ENCODE measurements around the gene MBLAC1. TPM values are rescaled to one million over a fixed set of nuclear protein-coding genes. Genes with fewer than 3 reads are reported as not detected.
A peak's percentile ranks its signal among the peaks of the same experiment; 100 is the strongest.

Gene MBLAC1
- polyA plus RNA-seq, 3 donors: 0.57 to 0.81 (median 0.59) TPM

DNA sequence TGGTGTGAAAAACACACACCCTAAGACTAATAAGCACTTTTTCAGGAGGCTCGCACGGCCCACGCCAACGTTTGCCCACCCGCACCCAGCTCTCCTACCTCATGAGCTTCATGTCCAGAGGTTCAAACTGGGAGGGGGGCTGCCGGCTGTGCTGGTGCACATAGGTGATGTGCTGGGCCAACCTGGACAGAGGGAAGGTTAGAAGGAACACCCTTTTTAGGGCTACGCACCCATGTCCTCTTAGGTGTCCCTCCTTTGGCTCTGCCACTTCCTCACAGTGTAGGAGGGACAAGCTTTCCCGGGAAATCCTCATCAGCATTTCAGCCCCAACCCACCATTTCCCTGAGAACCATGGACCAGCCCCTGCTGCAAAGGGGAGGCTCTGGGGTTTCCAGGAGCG is 31.5 kb upstream of the MBLAC1 start:
- Histone ChIP-seq H3K4me3 (replicated peaks in 1 of 3; ENCODE audit: low read depth in 2 of 3, low read length in 3 of 3) (no peak overlapping the region), H3K79me2 (ENCODE audit: insufficient read depth, low read length) (peaks cover 37% of the 10 kb centered on the region), H3K4me2 (replicated peaks; ENCODE audit: extremely low read depth, low read length, poor library complexity, severe bottlenecking) (no peak overlapping the region), H3K4me1 (ENCODE audit: control insufficient read depth in 1 of 2, insufficient read depth in 2 of 2, low read length in 2 of 2) (peaks cover 9 to 10% of the 10 kb centered on the region in 2 donors), H2AFZ (ENCODE audit: insufficient read depth, low read depth, low read length, poor library complexity, severe bottlenecking) (no peak overlapping the region), H4K20me1 (ENCODE audit: insufficient read depth, low read length) (no peaks in the 10 kb centered on the region), H3K9me3 (replicated peaks in 1 of 2; ENCODE audit: control insufficient read depth in 1 of 2, insufficient read depth in 1 of 2, low read length in 2 of 2) (no peaks in the 10 kb centered on the region), H3K27me3 (ENCODE audit: control insufficient read depth in 2 of 2, insufficient read depth in 2 of 2, low read length in 2 of 2) (no peaks in the 10 kb centered on the region), H3K9ac (ENCODE audit: insufficient read depth, low read length, poor library complexity, severe bottlenecking) (no peak overlapping the region), H3K27ac (ENCODE audit: low read depth in 1 of 2, low read length in 2 of 2) (no peak overlapping the region), H3K36me3 (replicated peaks in 1 of 2; ENCODE audit: control insufficient read depth in 1 of 2, insufficient read depth in 2 of 2, low read length in 2 of 2) (peaks cover 87 to 92% of the 10 kb centered on the region in 2 donors)
- no peak for DNase-seq
- no peak overlapping the region for H3K4me3 Mint-ChIP-seq
- WGBS (ENCODE audit: insufficient coverage): 100% methylated on average over 2 of the region's 9 CpGs
- no peaks in the 10 kb centered on the region for H3K27me3 Mint-ChIP-seq (ENCODE audit: low read depth in 3 of 3)
- H3K4me1 Mint-ChIP-seq: peaks cover 14% of the 10 kb centered on the region
- TF ChIP-seq, protein P1, sequence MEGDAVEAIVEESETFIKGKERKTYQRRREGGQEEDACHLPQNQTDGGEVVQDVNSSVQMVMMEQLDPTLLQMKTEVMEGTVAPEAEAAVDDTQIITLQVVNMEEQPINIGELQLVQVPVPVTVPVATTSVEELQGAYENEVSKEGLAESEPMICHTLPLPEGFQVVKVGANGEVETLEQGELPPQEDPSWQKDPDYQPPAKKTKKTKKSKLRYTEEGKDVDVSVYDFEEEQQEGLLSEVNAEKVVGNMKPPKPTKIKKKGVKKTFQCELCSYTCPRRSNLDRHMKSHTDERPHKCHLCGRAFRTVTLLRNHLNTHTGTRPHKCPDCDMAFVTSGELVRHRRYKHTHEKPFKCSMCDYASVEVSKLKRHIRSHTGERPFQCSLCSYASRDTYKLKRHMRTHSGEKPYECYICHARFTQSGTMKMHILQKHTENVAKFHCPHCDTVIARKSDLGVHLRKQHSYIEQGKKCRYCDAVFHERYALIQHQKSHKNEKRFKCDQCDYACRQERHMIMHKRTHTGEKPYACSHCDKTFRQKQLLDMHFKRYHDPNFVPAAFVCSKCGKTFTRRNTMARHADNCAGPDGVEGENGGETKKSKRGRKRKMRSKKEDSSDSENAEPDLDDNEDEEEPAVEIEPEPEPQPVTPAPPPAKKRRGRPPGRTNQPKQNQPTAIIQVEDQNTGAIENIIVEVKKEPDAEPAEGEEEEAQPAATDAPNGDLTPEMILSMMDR (IDR thresholded peaks at IDR 0.05): no peak
- intact Hi-C loops (cut with micrococcal nuclease): no loop called here
- peak overlapping the region in 1 of 7 donors; percentile 77 for H3K27ac Mint-ChIP-seq
- no peaks in the 10 kb centered on the region for H3K9me3 Mint-ChIP-seq
- peaks cover 88 to 92% of the 10 kb centered on the region in 2 donors for H3K36me3 Mint-ChIP-seq

DNA sequence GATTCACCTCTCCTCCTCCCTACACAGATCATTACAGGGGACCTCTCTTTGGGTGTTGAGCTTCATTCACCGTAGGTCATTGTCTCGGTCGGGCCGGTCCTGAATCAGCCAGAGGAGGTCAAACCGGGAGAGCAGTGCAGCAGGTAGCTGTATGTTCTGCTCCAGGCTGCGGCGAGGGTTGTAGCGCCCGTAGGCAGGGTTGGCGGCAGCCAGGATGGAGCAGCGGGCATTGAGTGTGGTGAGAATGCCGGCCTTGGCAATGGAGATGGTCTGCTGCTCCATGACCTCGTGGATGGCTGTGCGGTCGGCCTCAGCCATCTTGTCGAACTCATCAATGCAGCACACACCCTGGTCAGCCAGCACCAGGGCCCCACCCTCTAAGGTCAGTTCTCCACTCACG is 31.1 kb upstream of the MBLAC1 start:
- Mint-ChIP-seq H3K27me3 (ENCODE audit: low read depth in 3 of 3) (no peaks in the 10 kb centered on the region), H3K27ac (peak overlapping the region in 3 of 7 donors; percentile 10 to 77 (median 62)), H3K4me1 (peaks cover 14% of the 10 kb centered on the region), H3K9me3 (no peaks in the 10 kb centered on the region), H3K4me3 (no peak overlapping the region), H3K36me3 (peaks cover 83 to 89% of the 10 kb centered on the region in 2 donors)
- peaks cover 39% of the 10 kb centered on the region for H3K79me2 ChIP-seq (ENCODE audit: insufficient read depth, low read length)
- no peak overlapping the region for H3K27ac ChIP-seq (ENCODE audit: low read depth in 1 of 2, low read length in 2 of 2)
- no peak overlapping the region for H2AFZ ChIP-seq (ENCODE audit: insufficient read depth, low read depth, low read length, poor library complexity, severe bottlenecking)
- H3K4me3 ChIP-seq (replicated peaks in 1 of 3; ENCODE audit: low read depth in 2 of 3, low read length in 3 of 3): no peak overlapping the region
- no peaks in the 10 kb centered on the region for H3K27me3 ChIP-seq (ENCODE audit: control insufficient read depth in 2 of 2, insufficient read depth in 2 of 2, low read length in 2 of 2)
- H4K20me1 ChIP-seq (ENCODE audit: insufficient read depth, low read length): no peaks in the 10 kb centered on the region
- no peaks in the 10 kb centered on the region for H3K9me3 ChIP-seq (replicated peaks in 1 of 2; ENCODE audit: control insufficient read depth in 1 of 2, insufficient read depth in 1 of 2, low read length in 2 of 2)
- 95% methylated on average over 13 of the region's 17 CpGs for WGBS (ENCODE audit: insufficient coverage)
- H3K9ac ChIP-seq (ENCODE audit: insufficient read depth, low read length, poor library complexity, severe bottlenecking): no peak overlapping the region
- peaks cover 82 to 88% of the 10 kb centered on the region in 2 donors for H3K36me3 ChIP-seq (replicated peaks in 1 of 2; ENCODE audit: control insufficient read depth in 1 of 2, insufficient read depth in 2 of 2, low read length in 2 of 2)
- intact Hi-C loops (cut with micrococcal nuclease): no loop called here
- H3K4me1 ChIP-seq (ENCODE audit: control insufficient read depth in 1 of 2, insufficient read depth in 2 of 2, low read length in 2 of 2): peaks cover 9 to 10% of the 10 kb centered on the region in 2 donors
- no peak overlapping the region for H3K4me2 ChIP-seq (replicated peaks; ENCODE audit: extremely low read depth, low read length, poor library complexity, severe bottlenecking)
- TF ChIP-seq, protein P1 (IDR thresholded peaks at IDR 0.05): no peak
- no peak for DNase-seq
